GM20000 (cell line): ENCODE measurements around the gene AGGF1.

Source experiments
- DNase-seq: peaks from one replicate; pipeline ENCODE4 v3.0.0; 2012; ENCODE audit warnings: low spot score
- CTCF ChIP-seq: IDR thresholded peaks from 2 replicates; pipeline ENCODE4 v1.5.1; 2012; ENCODE audit warnings: mild to moderate bottlenecking, control low read depth; ENCODE audit errors: extremely low read depth, missing control alignments

Gene AGGF1

GRCh38 chr5:77029376-77029885 is 773 bp upstream of the AGGF1 start:
- no peak for DNase-seq
- no peak for TF ChIP-seq CTCF

GRCh38 chr5:77031891-77032290 is 1.7 kb downstream of the AGGF1 start:
- no peak for TF ChIP-seq CTCF
- DNase-seq, result no peak

- no peak for DNase-seq
Measured at GRCh38 chr5:77032635-77033034, 2.4 kb downstream of the AGGF1 start.

GRCh38 chr5:77033338-77033737 is 3.1 kb downstream of the AGGF1 start:
- DNase-seq, result no peak
- TF ChIP-seq CTCF, result no peak

More at GRCh38 chr5:77032635-77033034, 2.4 kb downstream of the AGGF1 start:
- TF ChIP-seq CTCF, result no peak

- TF ChIP-seq CTCF, result no peak
Measured at GRCh38 chr5:77035950-77036349, 5.7 kb downstream of the AGGF1 start.

GRCh38 chr5:77046416-77047073 is 16.3 kb downstream of the AGGF1 start:
- no peak for TF ChIP-seq CTCF
- no peak for DNase-seq

More at GRCh38 chr5:77035950-77036349, 5.7 kb downstream of the AGGF1 start:
- no peak for DNase-seq

GRCh38 chr5:77064040-77064439 is 33.8 kb downstream of the AGGF1 start:
- TF ChIP-seq CTCF, result no peak

More at GRCh38 chr5:77064040-77064439, 33.8 kb downstream of the AGGF1 start:
- no peak for DNase-seq
